Cardiac muscle cell (in vitro differentiated cells and primary cell): ENCODE results near the gene AJAP1. TPM values are rescaled to one million over a fixed set of nuclear protein-coding genes. Genes with fewer than 3 reads are reported as not detected.

Experiments used
- DNase-seq, 2 donors: peaks; one replicate each; pipeline versions ENCODE4 v3.0.0 to v3.0.0-alpha.2; 2010 to 2017; ENCODE audit warnings: low read depth in 1 of 2, low spot score in 1 of 2
- H3K27ac ChIP-seq: fragments of 200-600 bp; sonication (generic); 2 replicates; pipeline ENCODE4 v1.5.1; 2016
- H3K27me3 ChIP-seq: fragments of 200-600 bp; sonication (generic); 2 replicates; pipeline ENCODE4 v1.6.0; 2016; ENCODE audit warnings: control low read depth
- H3K36me3 ChIP-seq: fragments of 200-600 bp; sonication (generic); 2 replicates; pipeline ENCODE4 v1.5.1; 2016; ENCODE audit warnings: control low read depth
- H3K4me1 ChIP-seq: fragments of 200-600 bp; sonication (generic); 2 replicates; pipeline ENCODE4 v1.8.1; 2017; ENCODE audit warnings: low read depth, mild to moderate bottlenecking, mixed run types
- H3K4me3 ChIP-seq: fragments of 200-600 bp; sonication (generic); 2 replicates; pipeline ENCODE4 v1.5.1; 2016; ENCODE audit warnings: mild to moderate bottlenecking
- H3K9me3 ChIP-seq: fragments of 200-600 bp; sonication (generic); 2 replicates; pipeline ENCODE4 v1.5.1; 2017; ENCODE audit warnings: low read depth, mild to moderate bottlenecking, control low read depth
- CTCF ChIP-seq: IDR thresholded peaks from 2 replicates; pipeline ENCODE4 v1.5.1; 2012; ENCODE audit warnings: low read depth, mild to moderate bottlenecking, low read length
- polyA plus RNA-seq: library from polyadenylated mRNA; unstranded; fragments of >200 nt; fragmentation: Nextera tagmentation; extraction: Ambion mirVana; gene quantifications from 2 replicates; pipeline ENCODE4 v1.2.1, GENCODE V29; 2016
- total RNA-seq: library from RNA; depleted of rRNA; stranded (reverse); fragments of >200 nt; gene quantifications from 2 replicates; pipeline ENCODE4 v1.2.3, GENCODE V29; 2016

AJAP1 gene
- total and polyA plus RNA-seq, 2 experiments from 2014 or later = not detected

- H3K9me3 ChIP-seq = no peaks in the 10 kb centered on the region
- H3K36me3 ChIP-seq = no peaks in the 10 kb centered on the region
- H3K27ac ChIP-seq = no peak overlapping the region
- no peak for DNase-seq
- H3K4me3 ChIP-seq = no peak overlapping the region
- TF ChIP-seq CTCF = no peak
- H3K27me3 ChIP-seq = no peaks in the 10 kb centered on the region
- no peaks in the 10 kb centered on the region for H3K4me1 ChIP-seq
Observed at GRCh38 chr1:4693891-4694290, 39.5 kb downstream of the AJAP1 start.

GRCh38 chr1:4694492-4694891 lies 40.1 kb downstream of the AJAP1 start:
- Histone ChIP-seq H3K4me3 (no peak overlapping the region), H3K27me3 (no peaks in the 10 kb centered on the region), H3K36me3 (no peaks in the 10 kb centered on the region), H3K27ac (no peak overlapping the region), H3K4me1 (no peaks in the 10 kb centered on the region), H3K9me3 (no peaks in the 10 kb centered on the region)
- TF ChIP-seq CTCF = no peak
- DNase-seq = no peak

- Histone ChIP-seq H3K36me3 (no peaks in the 10 kb centered on the region), H3K9me3 (no peaks in the 10 kb centered on the region), H3K4me3 (no peak overlapping the region), H3K4me1 (no peaks in the 10 kb centered on the region), H3K27me3 (no peaks in the 10 kb centered on the region), H3K27ac (no peak overlapping the region)
- TF ChIP-seq CTCF = no peak
- no peak for DNase-seq
Observed at GRCh38 chr1:4695241-4695640, 40.8 kb downstream of the AJAP1 start.

GRCh38 chr1:4696161-4696745 lies 41.8 kb downstream of the AJAP1 start:
- H3K36me3 ChIP-seq = no peaks in the 10 kb centered on the region
- no peak for DNase-seq
- no peaks in the 10 kb centered on the region for H3K27me3 ChIP-seq
- H3K4me1 ChIP-seq = no peaks in the 10 kb centered on the region
- H3K27ac ChIP-seq = no peak overlapping the region
- H3K9me3 ChIP-seq = no peaks in the 10 kb centered on the region
- TF ChIP-seq CTCF = no peak
- no peak overlapping the region for H3K4me3 ChIP-seq

GRCh38 chr1:4696753-4697152 lies 42.3 kb downstream of the AJAP1 start:
- DNase-seq = no peak
- Histone ChIP-seq H3K27ac (no peak overlapping the region), H3K9me3 (no peaks in the 10 kb centered on the region), H3K27me3 (no peaks in the 10 kb centered on the region), H3K4me1 (no peaks in the 10 kb centered on the region), H3K36me3 (no peaks in the 10 kb centered on the region), H3K4me3 (no peak overlapping the region)
- no peak for TF ChIP-seq CTCF

- H3K4me3 ChIP-seq = no peak overlapping the region
- H3K36me3 ChIP-seq = no peaks in the 10 kb centered on the region
- TF ChIP-seq CTCF = no peak
- H3K4me1 ChIP-seq = no peaks in the 10 kb centered on the region
- DNase-seq = no peak
- H3K9me3 ChIP-seq = no peaks in the 10 kb centered on the region
- no peak overlapping the region for H3K27ac ChIP-seq
- H3K27me3 ChIP-seq = no peaks in the 10 kb centered on the region
Observed at GRCh38 chr1:4697801-4698200, 43.4 kb downstream of the AJAP1 start.
